Esophagus squamous epithelium (tissue), 4 donors: ENCODE measurements around the gene CSHL1.
"Not testable (repeated sequence)": the region's sequence is repeated elsewhere in the genome, so short reads cannot be mapped to it uniquely, and the experiment has no call there.

Source experiments
- CTCF ChIP-seq, 6 experiments: fragments of 450-650 bp in 4 of 6; fragments of 200-600 bp in 2 of 6; sonication (generic) in 2 of 6; IDR thresholded peaks; one replicate each; pipeline ENCODE4 v1.5.1; 2016 to 2019; ENCODE audit warnings: antibody characterized with exemption in 6 of 6, mild to moderate bottlenecking in 4 of 6, moderate library complexity in 4 of 6
- POLR2A ChIP-seq, 4 donors: fragments of 450-650 bp; IDR thresholded peaks; one replicate each; pipeline ENCODE4 v1.6.1; 2017; ENCODE audit warnings: antibody characterized with exemption in 4 of 4, mild to moderate bottlenecking in 4 of 4, moderate library complexity in 3 of 4

GRCh38 chr17:63881337-63881736 lies 29.7 kb downstream of the CSHL1 start:
- TF ChIP-seq CTCF, POLR2A (IDR thresholded peaks at IDR 0.05): not testable (repeated sequence)
